RPMI8226 (cell line): ENCODE measurements around the gene HRH2.
"Not testable (repeated sequence)": the region's sequence is repeated elsewhere in the genome, so short reads cannot be mapped to it uniquely, and the experiment has no call there.

Experiments
- DNase-seq: peaks from one replicate; pipeline ENCODE4 v3.0.0-alpha.2; 2015

HRH2 gene

GRCh38 chr5:175657593-175658271 is at the start of gene HRH2:
TSS of gene HRH2 (plus strand) at chr5:175658071. CDS start at chr5:175683234, 25,163 bp downstream.
- DNase-seq: peak; percentile 80

- no peak for DNase-seq
These were observed 48.3 kb upstream of the HRH2 start for GRCh38 chr5:175609526-175609925.

GRCh38 chr5:175610381-175610780 is 47.5 kb upstream of the HRH2 start:
- DNase-seq: no peak

GRCh38 chr5:175610898-175611297 is 47.0 kb upstream of the HRH2 start:
- no peak for DNase-seq

GRCh38 chr5:175614223-175614815 is 43.6 kb upstream of the HRH2 start:
- no peak for DNase-seq

GRCh38 chr5:175614861-175615260 is 43.0 kb upstream of the HRH2 start:
- DNase-seq: no peak

- DNase-seq: no peak
These were observed 41.8 kb upstream of the HRH2 start for GRCh38 chr5:175616083-175616482.

- not testable (repeated sequence) for DNase-seq
These were observed 41.3 kb upstream of the HRH2 start for GRCh38 chr5:175616527-175616926.

GRCh38 chr5:175617447-175617846 is 40.4 kb upstream of the HRH2 start:
- peak; percentile 83 for DNase-seq

- no peak for DNase-seq
These were observed 37.3 kb upstream of the HRH2 start for GRCh38 chr5:175620527-175620926.

- DNase-seq: no peak
These were observed 35.9 kb upstream of the HRH2 start for GRCh38 chr5:175621971-175622370.

GRCh38 chr5:175623088-175623487 is 34.8 kb upstream of the HRH2 start:
- DNase-seq: no peak

GRCh38 chr5:175624316-175624715 is 33.6 kb upstream of the HRH2 start:
- no peak for DNase-seq

GRCh38 chr5:175627005-175627404 is 30.9 kb upstream of the HRH2 start:
- DNase-seq: no peak

- DNase-seq: no peak
These were observed 30.1 kb upstream of the HRH2 start for GRCh38 chr5:175627739-175628138.

- DNase-seq: no peak
These were observed 29.2 kb upstream of the HRH2 start for GRCh38 chr5:175628668-175629067.

- no peak for DNase-seq
These were observed 28.6 kb upstream of the HRH2 start for GRCh38 chr5:175629261-175629660.

GRCh38 chr5:175629793-175630192 is 28.1 kb upstream of the HRH2 start:
- no peak for DNase-seq

- no peak for DNase-seq
These were observed 21.9 kb upstream of the HRH2 start for GRCh38 chr5:175635854-175636584.

- no peak for DNase-seq
These were observed 19.6 kb upstream of the HRH2 start for GRCh38 chr5:175638305-175638704.

- DNase-seq: no peak
These were observed 17.6 kb upstream of the HRH2 start for GRCh38 chr5:175640106-175640775.

- no peak for DNase-seq
These were observed 14.9 kb upstream of the HRH2 start for GRCh38 chr5:175642998-175643397.

- no peak for DNase-seq
These were observed 11.6 kb upstream of the HRH2 start for GRCh38 chr5:175646251-175646650.

GRCh38 chr5:175649967-175650366 is 7.9 kb upstream of the HRH2 start:
- DNase-seq: no peak
